Measurements from ENCODE around the gene ZBTB47.

DNA sequence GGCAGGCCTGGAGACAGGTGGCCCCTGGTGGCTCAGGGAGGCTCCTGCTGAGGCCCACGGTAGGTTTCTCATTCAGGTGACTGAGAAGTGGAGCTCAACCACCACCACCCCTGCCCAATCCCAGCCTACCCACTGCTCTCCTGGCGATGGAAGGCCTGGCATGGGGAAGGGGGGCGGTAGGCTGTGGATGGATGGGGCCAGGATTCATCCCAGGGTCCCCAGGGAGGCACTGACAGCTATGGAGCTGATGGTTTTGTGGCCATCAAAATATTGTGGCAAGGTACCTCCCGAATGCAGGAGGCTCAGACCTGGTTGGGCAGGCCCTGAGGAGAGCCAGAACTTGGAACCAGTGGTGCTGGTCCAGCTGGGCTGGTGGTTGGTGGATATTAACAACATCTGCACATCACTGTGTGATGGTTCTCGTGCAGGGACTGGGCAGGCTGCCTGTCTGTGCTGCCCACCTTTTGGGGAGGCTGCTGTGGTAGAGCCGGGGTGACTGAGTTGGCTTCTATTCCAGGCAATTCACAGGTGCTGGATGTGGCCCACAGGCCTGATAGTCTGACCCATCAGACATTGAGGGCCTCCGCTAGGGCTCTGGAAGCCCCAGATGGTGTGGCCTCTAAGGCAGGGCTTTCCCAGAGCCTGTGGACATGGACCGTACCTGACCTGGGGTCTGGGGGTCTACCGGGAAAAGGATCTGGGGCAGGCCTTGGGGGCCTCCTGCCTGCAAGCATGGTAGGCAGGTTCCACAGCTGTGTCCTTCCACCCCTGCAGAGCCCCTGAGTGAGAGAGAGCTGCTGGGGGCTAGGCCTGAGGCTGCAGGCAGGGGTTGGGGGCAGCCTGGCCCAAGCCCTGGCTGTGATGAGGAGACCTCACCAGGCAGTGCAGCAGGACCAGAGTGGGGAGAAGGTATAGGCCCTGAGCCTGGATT, 3.4 kb downstream of the ZBTB47 start:
- TF ChIP-seq POLR2A (IDR thresholded peaks at IDR 0.05) (no peak), POLR2AphosphoS5 (IDR thresholded peaks at IDR 0.05) (no peak)

Measured in stomach (tissue), 4 donors.